GM12874 (cell line): ENCODE measurements around the gene PANK2.

ENCODE experiments used
- CTCF ChIP-seq: IDR thresholded peaks from 2 replicates; pipeline ENCODE4 v1.5.1; 2011; ENCODE audit warnings: low read depth, mild to moderate bottlenecking, control low read depth, low read length, moderate library complexity; ENCODE audit not compliant: insufficient read depth

Gene PANK2

GRCh38 chr20:3888622-3889488, at the start of gene PANK2:
PANK2 (plus strand) TSS chr20:3889387.
- peak; percentile 35 for TF ChIP-seq CTCF

- TF ChIP-seq CTCF = no peak
These were observed 46.7 kb upstream of the PANK2 start for GRCh38 chr20:3842348-3842930.

- no peak for TF ChIP-seq CTCF
These were observed 45.7 kb upstream of the PANK2 start for GRCh38 chr20:3843490-3843889.

GRCh38 chr20:3846378-3846739, 42.8 kb upstream of the PANK2 start:
- no peak for TF ChIP-seq CTCF

- 0 out of 2 replicates have a peak, but pooled peaks have one; percentile 12 for TF ChIP-seq CTCF
These were observed 42.3 kb upstream of the PANK2 start, which contains the start of gene MAVS for GRCh38 chr20:3846740-3847428. MAVS (plus strand) TSS chr20:3846834; CDS start chr20:3854625, 7,791 bp downstream.

- TF ChIP-seq CTCF = no peak
These were observed 41.7 kb upstream of the PANK2 start for GRCh38 chr20:3847429-3847940.

GRCh38 chr20:3848565-3848964, 40.6 kb upstream of the PANK2 start:
- no peak for TF ChIP-seq CTCF
